IMR-90 (cell line): ENCODE data around the gene TTC16.

Experiments used
- CEBPB ChIP-seq: IDR thresholded peaks from 2 replicates; pipeline ENCODE4 v1.6.1; 2012; ENCODE audit warnings: low read depth, low read length, improper control_type of control experiment
- CTCF ChIP-seq: conservative IDR thresholded peaks from 2 replicates; pipeline ENCODE4 v1.5.1; 2012; ENCODE audit warnings: mild to moderate bottlenecking, low read depth, low read length, improper control_type of control experiment
- ELK1 ChIP-seq: fragments of 150-350 bp; IDR thresholded peaks from 2 replicates; pipeline ENCODE4 v1.6.1; 2016; ENCODE audit warnings: low read depth, mild to moderate bottlenecking, low read length, moderate library complexity, borderline replicate concordance
- MAFK ChIP-seq: IDR thresholded peaks from 2 replicates; pipeline ENCODE4 v1.6.1; 2012; ENCODE audit warnings: low read depth, low read length, improper control_type of control experiment
- MAZ ChIP-seq: IDR thresholded peaks from 2 replicates; pipeline ENCODE4 v1.6.1; 2012; ENCODE audit warnings: low read depth, mild to moderate bottlenecking, low read length, improper control_type of control experiment, moderate library complexity, borderline replicate concordance
- MXI1 ChIP-seq: IDR thresholded peaks from 2 replicates; pipeline ENCODE4 v1.6.1; 2012; ENCODE audit warnings: low read depth, mild to moderate bottlenecking, low read length, moderate library complexity, borderline replicate concordance
- POLR2A ChIP-seq: IDR thresholded peaks from 2 replicates; pipeline ENCODE4 v1.6.1; 2012; ENCODE audit warnings: mild to moderate bottlenecking, low read depth, low read length
- RAD21 ChIP-seq: IDR thresholded peaks from 2 replicates; pipeline ENCODE4 v1.6.1; 2012; ENCODE audit warnings: low read length, improper control_type of control experiment
- RCOR1 ChIP-seq: IDR thresholded peaks from 2 replicates; pipeline ENCODE4 v1.6.1; 2012; ENCODE audit warnings: mild to moderate bottlenecking, low read length, improper control_type of control experiment; ENCODE audit not compliant: insufficient replicate concordance
- SMC3 ChIP-seq: fragments of 150-350 bp; IDR thresholded peaks from 2 replicates; pipeline ENCODE4 v1.6.1; 2016; ENCODE audit warnings: low read depth, mild to moderate bottlenecking, antibody characterized with exemption, low read length, moderate library complexity

GRCh38 chr9:127722055-127722745 lies 6.3 kb downstream of the TTC16 start:
- TF ChIP-seq CTCF (no peak), POLR2A (no peak), SMC3 (no peak), RCOR1 (no peak), CEBPB (no peak), MXI1 (no peak), RAD21 (no peak), ELK1 (no peak), MAZ (no peak), MAFK (no peak)
